GM18519 (cell line): Measurements from ENCODE around the gene OGA.

Experiments used
- ATAC-seq: cut with Tn5 transposase; IDR thresholded peaks from one replicate; pipeline ENCODE4 v1.9.1; 2021; ENCODE audit warnings: mild to moderate bottlenecking, moderate library complexity; ENCODE audit not compliant: unreplicated experiment, low FRiP score

The OGA gene

DNA sequence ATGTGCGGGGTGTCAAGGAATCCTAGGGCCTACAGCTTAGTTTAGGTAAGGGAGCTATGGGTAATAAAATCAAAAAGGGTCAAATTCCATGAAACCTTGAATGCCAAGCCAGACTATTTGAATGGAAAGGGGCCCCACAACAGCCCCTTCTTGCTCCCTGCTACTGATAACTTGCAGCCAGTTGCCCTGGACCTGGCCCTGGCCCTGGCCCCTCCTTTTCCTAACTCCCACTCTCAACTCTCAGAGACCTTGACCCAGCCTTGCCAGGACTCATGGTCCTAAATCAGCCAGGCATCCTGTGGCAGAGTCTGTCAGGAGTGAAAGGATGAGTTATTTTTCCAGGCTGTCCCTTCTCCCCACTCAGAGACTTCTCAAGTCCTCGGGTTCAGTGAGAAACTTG, 19.5 kb upstream of the OGA start:
- ATAC-seq = no peak

DNA sequence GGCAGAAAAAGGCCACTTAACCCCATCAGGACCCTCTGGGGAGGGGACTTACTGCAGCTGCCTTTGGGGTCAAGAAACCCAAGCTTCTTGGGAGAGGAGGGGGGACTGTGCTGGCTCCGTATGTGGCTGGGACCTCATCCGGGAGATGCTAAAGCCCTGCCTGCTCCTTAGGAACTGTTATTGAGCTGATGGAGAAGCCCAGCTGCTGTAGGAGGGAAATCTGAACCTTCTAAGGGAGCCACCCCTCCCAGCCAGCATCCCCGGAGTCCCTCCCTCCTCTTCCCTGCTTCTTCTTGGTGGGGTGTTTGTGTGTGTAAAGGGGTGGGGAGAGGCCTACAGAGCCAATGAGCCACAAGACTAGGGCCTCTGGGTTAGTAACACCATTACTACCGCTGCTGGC, 17.1 kb upstream of the OGA start:
- no peak for ATAC-seq

DNA sequence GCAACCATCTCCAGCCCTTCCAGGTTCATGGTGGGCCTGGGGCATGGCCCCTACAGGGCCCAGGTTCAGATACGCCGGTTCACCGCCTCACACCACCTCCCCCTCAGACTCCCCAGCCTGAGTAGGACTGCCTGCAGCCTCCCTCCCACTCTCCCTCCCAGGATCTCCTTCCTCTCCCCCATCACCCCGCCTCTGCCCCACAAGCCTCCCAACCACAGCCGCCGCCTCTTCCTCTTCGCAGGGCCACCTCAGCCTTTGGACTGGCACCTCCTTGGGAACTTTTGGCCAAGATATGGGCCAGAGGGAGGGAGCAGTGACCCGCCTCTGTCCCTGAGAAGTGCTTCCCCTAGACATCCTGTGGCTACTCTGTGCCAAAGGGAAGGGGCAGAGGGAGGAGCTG, 16.1 kb upstream of the OGA start:
- no peak for ATAC-seq

DNA sequence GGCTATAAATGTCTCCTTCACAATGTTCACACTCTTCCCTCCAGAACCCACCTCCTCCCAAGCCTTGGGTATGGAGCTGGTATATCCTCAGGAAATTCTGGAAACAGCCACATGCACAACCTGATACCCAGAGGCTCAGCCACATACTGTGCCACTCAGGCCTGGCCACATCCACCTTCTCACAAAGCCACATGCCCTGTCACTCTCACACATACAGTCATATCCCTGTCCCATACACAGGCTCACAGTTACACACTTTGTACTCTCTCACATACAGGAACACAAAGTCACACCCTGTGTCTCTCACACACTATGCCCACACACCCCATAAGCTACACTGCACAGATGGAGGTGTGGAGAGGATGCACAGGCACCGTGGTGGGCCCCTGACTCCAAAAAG, 15.2 kb upstream of the OGA start:
- ATAC-seq = no peak

DNA sequence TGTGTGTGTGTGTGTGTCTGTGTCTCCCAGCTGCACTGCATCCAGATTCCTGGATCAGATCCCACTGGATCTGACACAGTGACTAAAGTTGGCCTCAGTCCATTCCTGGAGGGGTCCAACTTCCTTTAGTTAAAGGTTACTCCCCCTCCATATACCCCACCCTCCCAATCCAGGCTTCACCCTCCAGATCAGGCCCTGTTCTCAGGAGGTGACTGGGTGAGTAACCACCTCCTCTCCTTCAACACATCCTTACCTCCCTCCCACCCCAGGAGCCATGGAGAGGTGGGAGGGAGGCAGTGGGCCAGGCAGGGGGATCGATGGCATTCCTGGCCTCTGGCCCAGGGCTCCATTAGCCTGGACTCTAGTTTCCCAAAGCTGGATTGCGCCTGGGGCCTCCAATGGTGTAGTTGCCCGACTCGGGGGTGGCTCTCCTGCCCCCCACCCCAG, 14.1 kb upstream of the OGA start:
- no peak for ATAC-seq

DNA sequence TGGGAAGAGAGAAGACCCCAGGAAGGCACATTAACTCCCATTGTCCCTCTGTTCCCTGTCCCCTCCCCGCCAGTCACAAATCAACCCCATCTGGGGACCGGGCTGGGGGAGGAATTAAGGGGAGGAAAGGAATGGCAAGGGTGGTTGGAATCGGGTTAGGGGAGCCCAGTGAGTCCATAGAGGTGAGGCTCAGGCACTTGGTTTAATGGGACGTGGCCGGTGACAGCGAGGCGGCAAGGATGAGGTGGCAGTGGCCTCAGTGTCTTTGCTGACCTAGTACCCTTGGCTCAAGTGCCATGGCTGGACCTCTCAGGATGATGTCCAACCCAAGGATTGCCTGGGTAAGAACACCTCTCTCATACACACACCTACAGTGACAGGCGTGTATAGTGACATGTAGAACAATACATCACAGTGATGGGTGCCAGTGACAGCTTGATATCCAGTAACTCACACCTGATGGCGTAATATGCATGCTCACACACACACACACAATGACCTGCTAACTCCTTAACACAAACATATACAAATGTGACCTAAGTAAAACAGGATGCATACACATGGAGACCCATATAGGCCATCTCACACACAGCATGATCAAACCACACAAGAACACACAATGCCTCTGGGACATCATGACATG, 13.0 kb upstream of the OGA start:
- no peak for ATAC-seq

DNA sequence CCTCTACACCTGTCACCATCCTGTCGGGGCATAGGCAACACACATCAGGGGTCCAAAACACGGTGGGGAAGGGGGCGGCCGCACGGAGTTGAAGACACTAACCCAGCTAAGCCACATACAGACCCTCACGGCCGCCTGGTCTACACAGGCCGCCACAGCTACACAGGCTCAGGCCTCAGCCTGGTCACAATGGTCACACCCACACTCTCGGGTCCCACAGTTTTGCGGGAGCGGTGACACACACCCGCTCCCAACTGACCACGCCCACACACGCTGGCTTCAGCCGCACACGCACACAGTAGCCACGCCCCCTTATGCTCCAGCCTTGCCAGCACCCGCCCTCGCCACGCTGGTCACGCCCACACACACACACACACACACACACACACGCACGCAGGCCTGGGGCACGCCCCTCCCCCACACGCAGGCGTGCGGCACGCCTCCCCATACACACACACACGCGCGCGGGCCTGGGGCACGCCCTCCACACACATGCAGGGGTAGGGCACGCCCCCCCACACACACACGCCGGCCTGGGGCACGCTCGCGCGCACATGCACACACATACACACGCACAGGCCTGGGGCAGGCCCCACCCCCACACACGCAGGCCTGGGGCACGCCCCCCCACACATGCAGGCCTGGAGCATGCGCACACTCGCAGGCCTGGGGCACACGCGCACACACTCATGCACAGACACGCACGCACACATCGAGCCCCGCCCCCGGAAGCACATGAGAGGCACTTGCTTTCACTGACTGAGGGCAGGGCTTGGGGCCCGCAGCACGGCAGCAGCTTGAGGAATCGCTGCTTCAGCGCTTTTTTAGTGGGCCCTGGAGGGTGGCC, 12.3 kb upstream of the OGA start:
- peak; percentile 39 for ATAC-seq

DNA sequence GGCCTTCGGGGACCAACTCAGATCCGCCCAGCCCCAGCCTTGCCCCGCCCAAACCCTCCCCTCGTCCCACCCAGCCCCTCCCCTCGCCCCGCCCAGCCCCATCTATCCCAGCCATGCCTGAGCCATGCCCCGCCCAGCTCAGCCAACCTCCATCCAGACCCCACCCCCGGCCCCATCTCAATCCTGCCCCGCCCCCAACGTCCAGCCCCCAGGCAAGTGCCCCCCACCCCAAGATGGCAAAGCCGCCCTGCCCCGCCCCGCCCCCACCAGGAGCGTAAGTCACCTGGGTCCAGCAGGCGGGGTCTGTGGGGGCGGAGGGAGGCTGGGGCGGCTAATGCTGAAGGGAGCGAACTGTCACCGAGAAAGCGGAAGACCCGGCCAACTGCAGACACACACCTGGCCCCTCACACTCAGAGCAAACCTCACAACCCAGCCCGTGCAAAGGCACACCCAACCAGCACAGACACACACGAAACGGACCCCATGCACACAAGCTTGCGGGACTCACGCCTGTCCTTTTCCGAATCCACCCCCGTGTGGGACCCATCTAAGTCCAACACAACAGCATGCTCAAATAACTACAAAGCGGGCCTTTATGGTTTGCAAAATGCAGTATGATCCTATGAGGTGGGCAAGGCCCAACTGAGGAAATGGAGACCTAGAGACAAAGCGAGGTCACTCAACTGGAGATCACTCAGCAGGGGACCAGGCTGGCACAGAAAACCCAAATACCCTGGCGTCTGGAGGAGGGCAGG, 11.5 kb upstream of the OGA start:
- no peak for ATAC-seq

DNA sequence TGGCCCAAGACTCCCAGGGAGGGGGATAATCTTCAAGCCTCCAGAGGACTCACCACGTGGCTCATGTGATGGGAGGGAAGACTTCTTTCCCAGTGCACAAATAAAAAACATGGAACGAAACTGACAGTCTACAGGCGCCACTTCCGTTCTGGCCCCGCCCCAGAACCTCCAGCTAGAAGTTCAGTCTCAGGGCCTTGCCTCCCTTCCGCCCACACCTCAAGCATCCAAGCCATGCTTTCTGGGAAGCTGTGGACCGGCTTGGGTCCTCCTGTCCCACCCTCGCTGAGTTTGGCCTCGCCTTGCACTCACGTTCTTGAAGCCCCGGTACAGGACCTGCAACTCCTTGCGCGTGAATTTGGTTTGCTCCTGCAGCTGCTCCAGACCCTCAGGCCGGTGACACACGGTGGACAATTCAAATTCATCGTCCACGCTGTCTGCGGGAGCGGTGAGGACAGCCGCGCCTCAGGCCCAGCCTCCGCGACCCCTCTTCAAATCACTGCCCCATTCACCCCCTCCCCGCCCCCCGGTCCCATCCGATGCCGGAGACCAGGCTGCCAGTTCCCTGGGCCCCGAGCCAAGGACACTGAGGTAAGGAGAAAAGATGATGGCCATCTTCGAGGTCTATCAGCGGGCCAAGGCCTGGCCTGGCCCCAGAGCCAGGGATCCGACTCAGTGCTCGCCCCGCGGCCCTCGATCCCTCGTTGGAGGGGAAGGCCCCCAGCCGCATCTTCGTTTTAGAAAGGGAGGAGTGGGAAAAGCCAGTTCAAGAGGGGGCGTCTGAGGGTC, 10.7 kb upstream of the OGA start:
- ATAC-seq = no peak

DNA sequence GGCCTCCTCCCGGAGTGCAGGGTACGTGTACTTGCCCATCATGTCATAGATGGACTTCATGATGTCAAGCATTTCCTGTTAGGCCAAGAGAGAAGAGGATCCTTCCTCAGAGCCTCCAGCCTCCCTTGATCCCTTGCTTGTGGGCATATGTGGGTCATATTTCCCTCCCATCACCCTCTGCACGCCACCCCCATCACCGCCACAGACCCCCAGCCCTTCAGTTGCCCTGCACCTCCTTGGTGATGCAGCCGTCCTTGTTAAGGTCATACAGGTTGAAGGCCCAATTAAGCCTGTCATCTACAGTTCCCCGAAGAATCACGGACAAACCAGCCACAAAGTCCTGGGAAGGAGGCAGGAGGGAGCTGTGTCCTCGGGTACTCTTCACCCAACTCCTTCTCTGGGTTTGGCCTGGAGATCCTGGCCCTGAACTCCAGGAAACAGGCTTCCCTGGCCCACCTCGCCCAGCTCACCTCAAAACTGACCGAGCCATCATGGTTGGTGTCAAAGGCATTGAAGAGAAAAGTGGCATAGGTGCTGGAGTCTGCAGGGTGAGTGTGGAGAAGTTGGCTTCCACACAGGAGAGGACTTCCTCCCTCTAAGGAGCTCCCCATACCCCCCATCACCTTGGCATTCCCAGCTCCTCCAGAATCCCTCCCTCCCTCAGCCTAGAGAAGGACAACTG, 9.8 kb upstream of the OGA start:
- no peak for ATAC-seq

DNA sequence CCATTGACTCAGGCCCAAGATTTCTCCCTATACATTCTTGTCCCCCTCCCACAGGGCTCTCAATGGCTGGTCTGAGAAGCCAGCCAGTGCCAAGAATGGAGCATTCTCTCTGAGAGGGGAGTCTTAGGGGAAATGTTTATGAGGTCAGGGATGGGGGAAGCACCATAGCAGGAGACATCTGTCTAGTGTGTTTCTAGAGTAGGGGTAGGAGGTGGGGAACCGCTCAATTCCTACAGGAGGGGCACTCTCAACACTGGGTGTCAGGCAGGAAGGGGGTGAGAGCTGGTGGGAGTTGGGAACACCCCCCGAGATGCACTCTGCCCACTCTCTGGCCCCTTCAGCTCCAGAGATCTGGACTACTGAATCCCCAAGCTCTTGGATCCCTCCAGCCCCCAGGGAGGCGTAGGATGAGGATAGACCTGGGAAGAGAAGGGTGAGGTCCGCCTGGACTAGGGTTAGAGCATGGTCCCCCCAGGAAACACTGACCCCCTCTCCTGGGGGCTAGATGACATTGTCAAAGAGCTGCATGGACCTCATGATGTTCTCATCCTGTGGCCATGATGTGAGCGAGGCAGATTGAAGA, 8.7 kb upstream of the OGA start:
- ATAC-seq = no peak

DNA sequence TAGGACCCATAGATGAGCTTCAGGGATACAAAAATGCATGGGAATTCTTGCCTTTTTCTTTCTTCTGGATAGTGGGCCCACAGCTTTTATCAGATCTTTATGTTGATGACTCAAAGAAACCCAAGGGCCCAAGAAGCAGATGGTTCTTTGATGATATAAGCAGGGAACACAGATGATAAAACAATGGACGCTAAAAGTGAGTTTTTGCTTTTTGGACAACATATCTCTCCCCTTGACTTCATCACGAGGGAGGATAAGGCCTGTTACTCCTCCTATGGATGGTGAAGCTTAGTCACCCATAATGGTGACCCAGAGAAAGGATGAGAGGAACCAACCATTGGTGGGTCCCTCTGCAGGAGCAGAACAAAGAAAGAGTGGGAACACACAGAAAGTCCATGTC, 6.5 kb upstream of the OGA start:
- ATAC-seq = no peak

DNA sequence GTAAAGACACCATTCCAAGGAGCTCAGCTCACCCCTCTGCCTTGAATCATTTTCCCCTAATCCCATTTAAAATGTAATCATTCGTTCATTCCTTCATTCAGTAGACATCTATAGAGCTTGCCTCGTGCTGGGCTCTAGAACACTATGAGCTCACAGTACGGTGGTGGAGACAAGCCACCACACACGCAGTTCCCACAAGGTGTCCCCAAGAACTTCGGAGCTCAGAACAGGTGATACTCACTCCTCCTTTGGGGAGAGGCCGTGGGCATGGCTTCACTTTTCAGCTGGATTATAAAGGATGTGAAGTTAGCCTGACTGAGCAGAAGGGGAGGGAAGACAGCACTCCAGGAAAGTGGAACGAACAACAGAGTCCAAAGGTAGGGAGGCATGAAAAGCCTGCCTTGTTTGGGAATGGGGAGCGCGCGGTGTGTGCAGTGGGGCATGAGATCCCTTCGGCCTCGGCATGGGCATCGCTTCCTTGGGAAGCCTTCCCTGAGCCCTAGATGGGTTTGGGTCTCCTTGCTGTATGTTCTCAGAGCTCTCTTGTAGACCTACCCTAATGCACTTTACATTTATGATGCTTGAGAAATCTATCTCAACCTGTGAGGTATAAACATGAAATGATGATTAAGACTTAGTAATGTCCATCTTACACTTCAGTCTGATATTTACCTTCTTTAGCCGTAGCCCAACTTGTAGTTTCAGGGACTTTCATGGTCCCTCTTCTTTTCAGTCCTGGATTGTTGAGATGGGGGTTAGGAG, 809 bp upstream of the OGA start:
- peak; percentile 5 for ATAC-seq

DNA sequence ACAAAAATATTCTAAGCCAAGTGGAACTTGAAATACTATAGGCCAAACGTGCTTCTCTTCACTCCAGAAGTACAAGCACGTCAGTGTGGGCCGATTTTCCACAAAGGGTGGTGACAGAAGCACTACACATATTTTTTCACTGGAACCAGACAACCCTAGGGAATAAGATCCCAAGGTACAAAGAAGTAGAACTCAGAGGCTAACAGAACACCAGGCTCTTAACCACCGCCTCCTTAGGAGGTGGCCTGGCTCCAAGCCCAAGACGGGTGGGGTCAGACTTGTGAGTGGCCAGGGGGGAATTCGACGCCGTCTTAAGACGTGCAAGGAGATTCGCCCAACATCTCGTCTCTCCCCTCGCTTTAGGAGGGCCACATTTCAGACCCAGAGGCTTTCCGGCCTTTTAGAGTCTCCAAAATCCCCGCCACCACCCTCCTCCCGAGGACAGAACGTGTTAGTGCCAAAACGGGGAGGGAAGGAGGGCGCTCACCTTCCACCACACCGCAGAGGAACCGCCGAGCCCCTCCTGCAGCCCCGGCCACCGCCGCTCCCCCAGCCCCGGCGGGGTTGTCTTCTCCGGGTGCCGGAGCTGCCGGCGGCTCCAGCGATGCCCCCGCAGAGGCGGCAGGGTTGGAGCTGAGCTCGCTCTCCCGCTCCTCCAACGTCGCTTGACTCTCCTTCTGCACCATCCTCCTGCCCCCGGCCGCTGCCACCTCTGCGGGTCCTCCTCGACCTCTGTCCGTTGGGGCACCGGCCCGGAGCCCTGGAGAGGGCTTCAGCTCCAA, 716 bp downstream of the OGA start:
- no peak for ATAC-seq

DNA sequence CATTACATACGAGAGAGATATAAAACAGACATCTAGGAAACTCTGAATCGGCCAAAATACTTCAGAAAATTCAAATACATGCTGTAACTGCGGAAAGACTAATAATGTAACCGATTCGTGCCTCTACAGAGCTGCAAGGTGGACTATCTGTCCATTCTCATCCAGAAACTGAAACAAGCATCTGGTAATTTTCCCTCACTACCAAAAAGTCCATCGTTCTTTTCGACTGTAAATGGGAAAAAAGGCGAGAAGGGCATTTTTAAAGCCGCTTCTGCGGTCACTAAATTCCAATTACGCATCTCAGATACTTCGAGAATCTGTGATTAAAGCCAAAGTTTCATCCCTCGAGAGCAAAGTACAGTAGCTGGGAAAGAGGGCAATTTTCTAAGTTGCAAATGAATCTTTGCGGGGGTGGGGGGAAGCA, 1.3 kb downstream of the OGA start:
- ATAC-seq = no peak

DNA sequence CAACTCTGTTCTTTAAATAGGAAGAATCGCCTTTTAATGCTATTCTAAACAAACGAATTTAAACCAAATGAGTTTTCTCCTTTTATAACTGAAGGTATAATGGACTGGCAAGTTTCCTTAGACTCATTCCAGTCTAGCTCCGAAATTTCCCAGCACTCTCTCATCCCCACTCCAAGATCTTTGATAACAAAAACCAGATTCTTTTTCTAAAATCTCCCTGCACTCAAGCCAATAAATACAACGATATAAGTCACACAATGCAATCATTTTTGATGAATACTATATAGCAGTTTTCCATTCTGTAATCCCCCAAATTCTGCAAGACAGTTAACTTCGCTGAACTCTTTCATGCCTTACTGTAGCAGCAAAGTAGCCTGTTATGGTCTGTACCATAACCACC, 1.9 kb downstream of the OGA start:
- no peak for ATAC-seq

DNA sequence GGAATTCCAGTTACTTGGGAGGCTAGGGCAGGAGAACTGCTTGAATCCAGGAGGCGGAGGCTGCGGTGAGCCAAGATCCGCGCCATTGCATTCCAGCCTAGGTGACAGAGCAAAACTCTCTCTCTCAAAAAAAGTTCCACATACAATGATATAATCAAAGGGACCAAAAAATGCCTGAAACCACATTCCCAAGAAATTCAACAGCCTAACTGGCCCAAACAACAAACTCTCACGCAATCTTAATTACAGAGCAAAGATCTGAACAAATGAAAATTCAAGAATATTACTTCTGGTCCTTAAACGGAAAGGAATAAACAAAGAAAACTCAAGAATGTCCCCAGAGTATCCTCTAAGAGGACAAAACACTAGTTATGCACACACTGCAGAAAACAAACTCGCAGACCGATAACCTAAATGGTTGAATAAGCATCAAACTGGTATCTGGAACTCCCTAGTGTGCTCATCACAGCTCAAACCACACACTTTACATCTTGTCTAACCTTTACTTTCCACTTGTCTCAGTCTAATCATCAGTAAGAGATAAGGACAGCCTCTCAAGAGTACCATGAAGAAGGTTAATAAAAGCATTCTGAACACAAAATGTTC, 3.7 kb downstream of the OGA start:
- ATAC-seq = no peak

DNA sequence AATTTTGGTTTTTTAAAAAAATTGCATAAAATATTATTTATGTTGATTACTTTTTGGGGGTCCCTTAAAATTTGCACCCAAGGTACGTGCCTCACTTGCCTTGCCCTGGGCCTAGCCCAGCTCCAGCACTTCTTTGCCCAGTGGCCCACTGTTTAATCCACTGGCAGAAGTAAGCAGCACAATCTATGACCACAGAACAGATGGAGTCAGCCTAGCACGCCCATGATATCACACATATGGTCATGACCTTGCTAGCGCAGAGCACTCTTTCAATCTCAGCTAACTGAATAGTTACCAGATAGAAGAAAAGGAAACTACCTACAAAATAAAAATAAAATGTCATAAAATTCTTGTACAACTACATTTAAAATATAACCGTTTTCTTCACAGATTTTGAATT, 5.6 kb downstream of the OGA start:
- ATAC-seq = no peak
